ENCODE measurements around the gene RMDN3.
A peak's percentile ranks its signal among the peaks of the same experiment; 100 is the strongest.

Gene RMDN3

GRCh38 chr15:40773902-40774301 lies 18.8 kb upstream of the RMDN3 start:
- H3K27me3 ChIP-seq (ENCODE audit: insufficient read depth, poor library complexity, severe bottlenecking), result no peaks in the 10 kb centered on the region
- no peak overlapping the region for H3K4me3 ChIP-seq (ENCODE audit: severe bottlenecking)
- no peak for TF ChIP-seq CTCF (IDR thresholded peaks at IDR 0.05; ENCODE audit: poor library complexity, severe bottlenecking)
- H3K4me1 ChIP-seq (ENCODE audit: insufficient read depth, poor library complexity, severe bottlenecking), result peaks cover 25% of the 10 kb centered on the region
- no peak overlapping the region for H3K27ac ChIP-seq (ENCODE audit: poor library complexity, severe bottlenecking)
- H3K9me3 ChIP-seq (ENCODE audit: severe bottlenecking), result no peaks in the 10 kb centered on the region
- DNase-seq (ENCODE audit: low spot score) (no peak), ATAC-seq (ENCODE audit: low read depth) (no peak)
- H3K36me3 ChIP-seq (ENCODE audit: low read depth), result peaks cover 55% of the 10 kb centered on the region

- no peak for DNase-seq (ENCODE audit: low spot score)
- Histone ChIP-seq H3K27me3 (ENCODE audit: insufficient read depth, poor library complexity, severe bottlenecking) (no peaks in the 10 kb centered on the region), H3K4me3 (ENCODE audit: severe bottlenecking) (no peak overlapping the region), H3K9me3 (ENCODE audit: severe bottlenecking) (no peaks in the 10 kb centered on the region), H3K4me1 (ENCODE audit: insufficient read depth, poor library complexity, severe bottlenecking) (peaks cover 29% of the 10 kb centered on the region), H3K36me3 (ENCODE audit: low read depth) (peaks cover 51% of the 10 kb centered on the region), H3K27ac (ENCODE audit: poor library complexity, severe bottlenecking) (no peak overlapping the region)
- TF ChIP-seq CTCF (IDR thresholded peaks at IDR 0.05; ENCODE audit: poor library complexity, severe bottlenecking), result no peak
- no peak for ATAC-seq (ENCODE audit: low read depth)
These were observed 18.4 kb upstream of the RMDN3 start for GRCh38 chr15:40773496-40773895.

DNA sequence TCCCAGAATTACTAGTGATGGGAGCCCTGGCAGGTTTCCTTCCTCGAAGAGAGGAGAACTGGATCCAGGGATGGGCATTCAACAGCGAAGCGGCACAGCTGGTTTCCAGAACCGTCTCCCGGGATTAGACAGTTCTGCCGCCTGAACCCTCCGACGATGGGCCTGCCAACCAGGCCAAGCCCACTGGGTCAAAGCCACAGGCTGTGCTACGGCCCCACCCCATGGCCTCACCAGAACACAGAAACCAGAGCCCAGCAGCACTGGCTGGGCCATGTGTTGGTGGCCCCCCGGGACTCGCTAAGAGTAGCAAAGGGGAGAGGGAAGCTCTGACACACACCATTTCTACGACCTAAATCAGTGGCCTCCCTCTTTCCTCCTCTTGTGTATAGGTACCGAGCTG lies 17.0 kb upstream of the RMDN3 start:
- peaks cover 41% of the 10 kb centered on the region for H3K36me3 ChIP-seq (ENCODE audit: low read depth)
- DNase-seq (ENCODE audit: low spot score), result no peak

DNA sequence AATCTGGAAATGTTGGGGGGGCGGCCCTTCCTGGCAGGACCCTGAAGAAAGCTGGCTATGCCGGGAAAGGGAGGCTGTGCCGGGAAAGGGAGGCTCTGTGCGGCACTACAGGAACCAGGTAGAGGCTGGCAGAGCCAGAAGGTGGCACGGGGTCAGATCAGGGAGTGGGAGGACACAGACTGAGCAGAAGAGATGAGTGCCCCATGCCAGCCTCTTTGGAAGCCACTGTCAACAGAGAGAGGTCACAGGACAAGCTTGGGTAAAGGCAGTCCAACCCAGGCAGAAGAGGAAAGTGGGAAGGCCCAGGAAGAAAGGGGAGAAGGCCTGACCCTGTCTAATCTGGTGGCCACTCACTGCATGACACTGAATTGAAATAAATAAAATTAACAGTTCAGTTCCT lies 16.2 kb upstream of the RMDN3 start:
- TF ChIP-seq CTCF (IDR thresholded peaks at IDR 0.05; ENCODE audit: poor library complexity, severe bottlenecking), result no peak
- Histone ChIP-seq H3K4me3 (ENCODE audit: severe bottlenecking) (no peak overlapping the region), H3K27ac (ENCODE audit: poor library complexity, severe bottlenecking) (peak overlapping the region; percentile 92), H3K4me1 (ENCODE audit: insufficient read depth, poor library complexity, severe bottlenecking) (peaks cover 31% of the 10 kb centered on the region), H3K9me3 (ENCODE audit: severe bottlenecking) (no peaks in the 10 kb centered on the region), H3K27me3 (ENCODE audit: insufficient read depth, poor library complexity, severe bottlenecking) (no peaks in the 10 kb centered on the region), H3K36me3 (ENCODE audit: low read depth) (peaks cover 35% of the 10 kb centered on the region)
- ATAC-seq (ENCODE audit: low read depth) (no peak), DNase-seq (ENCODE audit: low spot score) (no peak)

More for the DNA sequence above, 17.0 kb upstream of the RMDN3 start:
- Histone ChIP-seq H3K4me1 (ENCODE audit: insufficient read depth, poor library complexity, severe bottlenecking) (peaks cover 30% of the 10 kb centered on the region), H3K4me3 (ENCODE audit: severe bottlenecking) (no peak overlapping the region), H3K27ac (ENCODE audit: poor library complexity, severe bottlenecking) (no peak overlapping the region), H3K27me3 (ENCODE audit: insufficient read depth, poor library complexity, severe bottlenecking) (no peaks in the 10 kb centered on the region), H3K9me3 (ENCODE audit: severe bottlenecking) (no peaks in the 10 kb centered on the region)
- ATAC-seq (ENCODE audit: low read depth), result no peak
- TF ChIP-seq CTCF (IDR thresholded peaks at IDR 0.05; ENCODE audit: poor library complexity, severe bottlenecking), result no peak

DNA sequence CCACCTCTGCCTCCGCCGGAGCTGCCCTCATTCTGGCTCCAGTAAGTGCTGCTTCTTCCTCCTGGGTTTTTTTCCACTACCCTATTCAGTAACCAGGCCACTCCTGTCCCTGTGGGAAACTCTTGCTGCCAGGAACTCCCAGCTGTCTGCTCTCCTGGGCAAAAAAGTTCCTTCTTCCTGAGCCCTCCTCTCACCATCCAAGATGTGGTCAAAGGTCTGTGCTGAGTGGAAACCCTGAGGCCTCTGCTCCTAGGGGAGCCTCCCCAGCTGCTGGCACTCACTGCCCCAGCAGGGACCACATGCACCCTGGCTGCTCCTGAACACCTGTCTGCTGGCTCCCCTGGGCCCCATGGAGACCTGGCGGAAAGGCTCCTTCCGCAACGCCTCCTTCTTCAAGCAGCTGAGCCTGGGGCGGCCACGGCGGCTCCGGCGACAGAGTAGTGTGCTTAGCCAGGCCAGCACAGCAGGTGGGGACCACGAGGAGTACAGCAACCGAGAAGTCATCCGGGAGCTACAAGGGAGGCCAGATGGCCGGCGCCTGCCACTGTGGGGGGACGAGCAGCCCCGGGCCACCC lies 15.2 kb upstream of the RMDN3 start:
- TF ChIP-seq CTCF (IDR thresholded peaks at IDR 0.05; ENCODE audit: poor library complexity, severe bottlenecking), result no peak
- Histone ChIP-seq H3K36me3 (ENCODE audit: low read depth) (peaks cover 25% of the 10 kb centered on the region), H3K27ac (ENCODE audit: poor library complexity, severe bottlenecking) (peak overlapping the region; percentile 92), H3K4me3 (ENCODE audit: severe bottlenecking) (no peak overlapping the region), H3K4me1 (ENCODE audit: insufficient read depth, poor library complexity, severe bottlenecking) (peaks cover 40% of the 10 kb centered on the region), H3K9me3 (ENCODE audit: severe bottlenecking) (no peaks in the 10 kb centered on the region), H3K27me3 (ENCODE audit: insufficient read depth, poor library complexity, severe bottlenecking) (no peaks in the 10 kb centered on the region)
- DNase-seq (ENCODE audit: low spot score), result no peak
- ATAC-seq (ENCODE audit: low read depth), result no peak

Data from RWPE2 (cell line).